Stimulated activated CD8-positive, alpha-beta memory T cell treated with anti-CD3 and anti-CD28 coated beads, Interleukin-15, amount 100 ng/mL, for 24 hours (primary cell): ENCODE results near the gene TENT5C.
A peak's percentile ranks its signal among the peaks of the same experiment; 100 is the strongest.

Experiments used
- DNase-seq: peaks from one replicate; pipeline ENCODE4 v3.0.0-alpha.2; 2020; ENCODE audit warnings: low read depth

The TENT5C gene

GRCh38 chr1:117636637-117637425, 31.0 kb downstream of the TENT5C start:
- no peak for DNase-seq

DNA sequence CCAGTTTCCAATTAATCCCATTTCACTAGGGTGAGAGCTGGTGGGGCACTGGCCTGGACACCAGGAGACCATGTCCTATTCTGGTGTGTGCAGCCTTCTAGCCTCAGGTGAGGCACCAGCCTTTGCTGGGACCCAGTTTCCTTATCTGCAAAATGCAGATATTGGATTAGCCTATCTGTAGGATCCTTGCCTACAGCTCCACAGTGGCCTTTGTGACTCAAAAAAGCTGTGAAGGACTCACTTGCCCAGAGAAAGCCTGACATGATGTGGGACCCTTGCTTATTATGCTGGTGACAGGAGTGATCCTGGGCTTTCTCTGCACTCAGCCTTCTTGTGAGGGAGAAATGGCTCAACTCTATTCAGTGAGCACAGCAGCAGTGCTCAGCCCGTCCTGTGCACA, 32.3 kb downstream of the TENT5C start:
- DNase-seq: no peak

DNA sequence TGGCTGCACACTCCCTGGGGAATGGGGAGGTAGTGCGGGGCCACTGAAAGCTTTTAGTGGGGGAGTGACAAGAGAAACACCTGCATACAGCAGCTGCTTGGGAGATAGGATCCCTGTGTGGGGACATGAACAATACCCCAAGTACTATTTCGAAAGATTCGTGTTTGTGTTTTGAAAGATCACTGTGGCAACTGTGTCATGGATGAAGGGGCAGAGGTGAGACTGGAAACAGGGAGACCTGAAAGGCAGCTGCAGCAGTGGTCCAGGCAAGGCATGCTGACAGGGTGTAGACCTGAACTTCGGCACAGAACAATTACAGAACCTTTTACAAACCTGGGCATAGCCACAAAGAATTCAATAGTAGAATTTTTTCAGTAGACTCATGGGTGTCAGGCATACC, 32.9 kb downstream of the TENT5C start:
- no peak for DNase-seq

GRCh38 chr1:117639741-117640140, 33.9 kb downstream of the TENT5C start:
- no peak for DNase-seq

DNA sequence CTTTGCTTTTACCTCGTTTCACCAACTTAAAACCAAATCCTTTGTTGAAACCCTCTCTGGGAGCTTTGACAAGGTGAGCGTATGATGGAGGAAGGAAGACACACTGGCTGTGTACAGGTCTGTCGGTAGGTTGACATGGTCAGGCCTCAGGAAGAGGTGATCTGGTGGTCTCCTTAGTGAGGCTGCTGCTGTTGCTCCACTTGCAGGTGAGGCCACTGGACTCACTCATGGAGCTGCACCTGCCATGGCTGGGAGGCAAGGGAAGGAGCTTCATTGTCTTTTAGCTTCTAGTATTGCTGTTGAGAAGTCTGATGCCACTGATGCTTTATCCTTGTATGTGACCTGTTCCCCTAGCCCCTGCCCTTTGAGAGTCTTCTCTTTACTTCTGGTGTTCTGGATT, 35.7 kb downstream of the TENT5C start:
- DNase-seq: no peak

DNA sequence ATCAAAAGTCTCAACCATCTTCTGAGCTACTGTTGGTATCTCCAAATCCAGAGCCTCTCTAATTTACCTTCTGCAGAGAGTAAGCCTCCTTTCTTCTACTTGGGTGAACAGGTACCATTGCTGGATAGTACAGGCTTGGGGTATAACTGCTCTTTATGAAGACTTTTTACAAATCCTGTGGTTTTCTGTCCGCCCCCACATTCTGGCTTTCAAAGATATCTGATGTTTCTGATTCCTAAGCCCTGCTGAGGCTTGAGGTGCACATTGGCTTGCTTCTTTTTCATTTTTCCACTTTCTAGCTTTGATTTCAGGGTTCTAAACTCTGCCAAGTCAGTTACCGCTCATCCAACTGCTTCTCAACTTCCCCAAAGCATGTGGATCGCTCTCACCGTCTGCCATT, 37.1 kb downstream of the TENT5C start:
- DNase-seq: no peak

GRCh38 chr1:117643601-117644000, 37.8 kb downstream of the TENT5C start:
- no peak for DNase-seq

DNA sequence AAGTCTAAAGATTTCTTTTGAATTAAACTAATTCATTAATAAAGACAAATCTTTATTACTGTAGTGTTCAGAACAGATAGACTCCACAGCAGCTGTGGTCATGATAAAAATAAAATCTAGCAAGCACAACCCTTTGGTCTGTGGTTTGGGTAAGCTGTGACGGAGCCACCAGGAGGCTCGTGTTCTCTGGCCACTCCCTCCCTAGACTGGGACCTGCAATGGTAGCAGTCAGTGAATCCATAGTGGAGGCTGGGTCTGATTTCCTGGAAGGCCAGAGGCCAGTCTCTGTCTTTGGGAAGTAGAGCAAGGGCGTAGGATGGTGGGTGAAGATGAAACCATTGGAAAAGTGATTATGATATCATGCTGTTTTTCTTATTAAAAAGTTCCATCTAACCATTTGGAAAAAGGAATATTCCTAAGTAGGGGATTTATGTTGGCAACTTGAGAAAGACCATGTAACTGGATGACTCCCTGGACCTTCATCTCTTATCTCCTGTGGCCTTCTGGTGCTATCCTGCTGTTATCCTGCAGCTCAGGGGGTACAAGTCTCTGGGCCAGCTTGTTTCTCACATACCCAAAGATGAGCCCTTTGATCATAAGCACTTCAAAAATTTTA, 39.0 kb downstream of the TENT5C start:
- no peak for DNase-seq

GRCh38 chr1:117645343-117645742, 39.5 kb downstream of the TENT5C start:
- no peak for DNase-seq

GRCh38 chr1:117646007-117646811, 40.4 kb downstream of the TENT5C start:
- DNase-seq: no peak

GRCh38 chr1:117646956-117647355, 41.1 kb downstream of the TENT5C start:
- DNase-seq: no peak

DNA sequence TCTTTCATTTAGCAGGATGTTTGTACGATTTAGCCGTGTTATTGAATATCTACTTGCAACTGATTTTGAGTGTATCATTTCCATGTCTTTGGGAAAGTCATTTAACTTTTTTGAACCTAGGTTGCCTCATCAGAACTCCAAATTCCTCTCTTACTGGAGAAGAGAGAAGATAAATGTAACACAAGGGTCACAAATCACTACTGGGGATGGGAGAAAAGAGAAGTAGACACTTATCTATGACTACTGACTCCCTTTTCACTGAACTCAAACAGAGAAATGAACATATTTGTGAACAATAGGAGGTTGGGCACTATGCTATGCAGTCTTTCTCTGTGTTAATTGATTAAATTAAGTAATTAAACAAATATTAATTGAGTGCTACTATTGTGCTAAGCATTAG, 42.2 kb downstream of the TENT5C start:
- DNase-seq: no peak

DNA sequence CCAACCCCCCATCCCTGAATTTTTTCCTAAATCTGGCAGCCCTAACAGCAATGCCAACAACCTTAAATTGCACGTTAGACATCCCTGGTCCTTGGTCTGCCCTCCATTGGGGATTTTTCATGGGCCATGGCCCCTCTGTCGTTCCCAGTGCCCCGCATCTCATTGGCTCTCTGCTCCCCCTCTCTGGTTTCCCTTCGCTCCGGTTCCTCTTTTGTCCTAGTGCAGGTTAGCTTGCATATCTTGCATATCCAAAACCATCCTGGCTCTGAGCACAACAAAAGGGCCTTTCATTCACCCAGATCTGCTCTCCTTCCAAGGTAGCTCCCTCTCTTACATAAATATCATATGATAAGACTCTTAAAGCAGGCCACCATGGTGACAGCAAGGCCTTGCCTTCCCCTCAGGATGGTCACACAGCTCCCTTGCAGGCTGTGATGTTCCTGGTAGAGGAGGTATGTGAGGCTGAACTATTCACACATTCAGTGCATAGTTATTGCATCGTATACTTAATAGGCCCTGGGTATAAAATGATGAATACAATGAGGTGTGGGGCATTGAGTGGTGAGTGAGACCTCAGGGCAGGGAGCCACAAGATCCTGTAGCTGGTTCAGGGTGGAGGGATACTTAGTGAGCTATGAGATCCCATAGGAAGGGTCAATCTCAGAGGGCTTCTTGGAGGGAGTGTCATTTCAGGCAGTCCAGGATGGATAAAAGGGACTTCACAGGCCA, 45.2 kb downstream of the TENT5C start:
- DNase-seq: no peak

GRCh38 chr1:117651616-117652015, 45.8 kb downstream of the TENT5C start:
- DNase-seq: no peak

- DNase-seq: no peak
Observed at GRCh38 chr1:117652421-117652820, 46.6 kb downstream of the TENT5C start.

DNA sequence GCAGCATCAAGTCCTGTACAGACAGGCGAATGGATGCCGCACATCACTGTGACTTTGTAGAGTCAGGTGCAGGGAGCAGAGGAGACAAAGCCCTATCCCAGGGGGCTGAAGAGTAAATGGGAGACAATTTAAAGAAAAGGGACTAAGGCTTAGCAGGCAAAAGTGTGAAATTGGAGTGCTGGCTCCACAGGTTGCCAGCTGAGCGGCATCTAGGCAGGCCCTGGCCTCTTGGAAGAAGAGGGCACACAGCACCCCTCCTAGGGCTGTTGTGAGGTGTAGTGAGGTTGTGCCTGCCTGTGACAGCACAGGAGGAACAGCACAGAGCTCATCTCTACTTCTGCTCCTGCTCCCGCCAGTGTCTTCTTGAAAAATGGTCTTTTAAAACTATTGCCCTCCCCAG, 47.3 kb downstream of the TENT5C start:
- DNase-seq: no peak

DNA sequence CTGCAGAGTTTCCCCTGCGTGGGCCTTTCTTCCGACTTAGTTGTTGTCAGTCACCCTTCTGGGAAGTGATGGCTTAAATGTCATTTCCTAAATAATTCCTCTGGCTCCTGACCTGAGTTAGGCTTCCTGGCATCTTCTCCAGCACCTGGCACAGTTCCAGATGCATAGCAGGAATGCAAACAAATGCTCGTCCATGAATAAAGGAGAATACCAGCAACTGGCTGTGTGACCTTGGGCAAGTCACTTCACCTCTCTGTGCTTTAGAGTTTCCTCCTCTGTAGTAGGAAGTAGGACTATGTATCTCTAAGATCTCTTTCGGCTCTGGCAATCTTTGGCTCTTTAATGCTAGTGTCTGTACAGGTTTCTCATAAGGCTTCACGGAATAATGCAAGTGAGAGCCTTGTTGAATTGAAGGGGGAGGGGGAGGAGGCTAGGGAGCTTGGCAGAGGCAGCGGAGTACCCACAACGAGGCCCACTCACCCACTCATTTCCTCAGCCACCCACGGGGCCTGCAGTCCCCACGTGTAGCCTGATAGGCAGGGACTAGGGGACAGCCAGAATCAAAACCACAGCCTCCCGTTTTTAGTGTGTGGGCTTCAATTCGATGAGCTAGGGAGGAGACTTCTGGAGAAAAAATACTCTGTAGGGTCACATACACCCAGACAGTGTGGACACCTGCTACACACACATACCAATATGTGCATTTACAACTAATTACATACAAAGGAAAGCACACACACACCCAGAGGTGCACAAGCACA, 48.1 kb downstream of the TENT5C start:
- DNase-seq: no peak

DNA sequence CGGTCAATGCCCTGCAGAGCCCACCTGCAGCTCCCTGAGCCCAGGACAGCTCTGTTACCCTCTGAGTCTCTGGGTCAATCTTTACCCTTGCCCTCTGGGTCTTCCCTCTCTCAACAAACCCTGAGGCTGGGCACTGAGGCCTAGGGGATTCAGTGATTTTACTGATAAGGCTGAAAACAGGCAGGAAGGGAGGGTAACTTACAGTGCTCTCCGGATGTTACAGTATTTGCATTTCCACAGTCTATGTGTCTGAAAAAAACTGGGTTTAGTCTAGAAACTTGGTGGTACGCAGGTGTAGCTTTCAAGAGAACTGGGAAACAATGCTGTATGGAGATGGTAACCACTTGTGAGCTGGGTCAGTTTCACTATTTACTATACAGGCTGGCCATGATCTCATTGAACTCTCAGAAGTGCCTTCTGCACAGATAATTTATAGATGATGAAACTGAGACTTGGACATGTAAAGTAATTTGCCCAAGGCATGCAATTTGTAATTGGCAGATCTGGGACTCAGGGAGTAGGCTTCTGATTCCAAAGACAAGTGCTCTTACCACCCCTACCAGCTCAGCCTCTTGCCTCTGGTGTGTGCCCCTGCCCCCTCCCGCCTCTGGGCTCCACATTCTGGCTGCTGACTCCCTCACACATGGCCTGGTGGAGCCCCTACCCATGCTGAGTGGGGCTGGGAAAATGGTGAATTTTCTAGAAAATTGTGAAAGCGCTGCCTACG, 48.8 kb downstream of the TENT5C start:
- DNase-seq: no peak

DNA sequence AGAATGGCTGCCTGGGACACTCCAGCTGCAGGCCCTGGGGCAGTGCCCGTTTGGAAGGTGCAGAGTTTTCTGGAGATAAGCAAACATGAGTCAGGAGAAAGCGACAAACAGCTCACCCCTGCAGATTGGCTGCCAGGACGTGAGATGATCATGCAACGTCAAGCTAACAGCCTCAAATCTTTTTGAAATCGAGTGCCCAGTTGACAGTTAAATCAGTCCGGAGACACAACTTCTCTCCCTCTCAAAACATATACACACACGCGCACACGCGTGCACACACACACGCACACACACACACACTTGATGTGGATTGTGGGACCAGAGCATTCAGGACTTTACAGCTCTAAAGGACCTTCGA, 49.4 kb downstream of the TENT5C start:
- DNase-seq: no peak

DNA sequence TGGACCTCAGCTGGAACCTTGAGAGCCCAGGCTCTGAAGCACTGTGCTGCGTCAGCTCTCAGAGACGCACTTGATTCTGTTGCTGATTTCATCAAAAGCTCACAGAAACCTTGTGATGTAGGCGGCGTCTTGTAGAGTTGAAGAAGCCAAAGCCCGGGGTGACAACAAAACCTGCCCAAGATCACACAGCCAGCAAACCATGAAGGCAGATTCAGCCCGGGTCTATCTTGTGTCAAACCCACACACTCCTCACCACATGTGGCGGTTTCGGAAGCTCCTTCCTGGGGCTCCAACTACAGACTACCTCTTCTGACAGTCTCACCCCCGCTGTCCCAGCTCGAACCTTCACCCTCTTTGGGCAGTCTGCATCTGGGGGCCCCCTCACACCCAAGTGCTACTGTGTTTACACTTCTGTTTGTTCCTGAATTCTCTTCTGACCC, 50.4 kb downstream of the TENT5C start:
- DNase-seq: peak; percentile 31

DNA sequence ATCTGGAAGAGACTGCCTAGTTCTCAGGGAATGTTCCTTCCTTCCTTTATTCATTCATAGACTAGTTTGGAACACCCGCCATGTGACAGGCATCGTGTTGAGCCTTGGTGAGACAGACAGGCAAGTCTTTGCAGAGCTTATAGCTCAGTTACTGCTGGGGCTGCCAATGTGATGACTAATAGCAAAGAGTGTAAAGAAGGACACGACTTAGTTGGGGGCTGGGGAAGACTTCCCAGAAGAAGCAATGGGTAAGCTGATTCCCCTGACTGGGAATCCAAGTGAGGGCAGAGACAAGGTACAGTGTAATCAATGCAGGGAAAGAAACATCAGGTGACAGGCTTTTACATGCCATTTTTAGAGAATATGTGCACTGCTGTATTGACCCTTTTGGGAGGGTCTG, 51.2 kb downstream of the TENT5C start:
- DNase-seq: no peak
